H1 (cell line): Measurements from ENCODE around the gene CLDN16. TPM values are rescaled to one million over a fixed set of nuclear protein-coding genes. Genes with fewer than 3 reads are reported as not detected.

ENCODE experiments used
- CTCF ChIA-PET: fragments of 300-600 bp; sonication (Branson Sonifier 250); formaldehyde crosslinking; loops from one replicate; lab custom pipeline; 2021; ENCODE audit not compliant: partially characterized antibody; lab: Charles Lee
- POLR2A ChIA-PET: fragments of 300-600 bp; sonication (Branson Sonifier 250); formaldehyde crosslinking; loops from one replicate; lab custom pipeline; 2021; ENCODE audit warnings: inconsistent platforms; ENCODE audit not compliant: partially characterized antibody; lab: Charles Lee
- DNase-seq, 2 experiments: peaks; one replicate each; pipeline versions ENCODE4 v3.0.0 to v3.0.0-alpha.2; 2010 to 2022; ENCODE audit warnings: low spot score in 2 of 2, low read depth in 1 of 2, mixed read lengths in 1 of 2
- FAIRE-seq: peaks from 2 replicates; lab custom pipeline; 2011; peaks lifted over from hg19 to GRCh38; lab: Jason Lieb, UNC
- H2AFZ ChIP-seq: 2 replicates; pipeline ENCODE4 v1.8.1; 2012; ENCODE audit warnings: low read length, inconsistent platforms
- H2AK5ac ChIP-seq: 2 replicates; pipeline ENCODE4 v1.6.1; 2013; ENCODE audit warnings: low read depth, low read length
- H2BK120ac ChIP-seq: replicated peaks from 2 replicates; pipeline ENCODE3; 2013; ENCODE audit warnings: low read depth, low read length, inconsistent platforms
- H2BK12ac ChIP-seq: 2 replicates; pipeline ENCODE4 v1.6.1; 2013; ENCODE audit warnings: low read depth, low read length
- H2BK15ac ChIP-seq: 2 replicates; pipeline ENCODE4 v1.6.1; 2013; ENCODE audit warnings: low read length
- H2BK20ac ChIP-seq: 2 replicates; pipeline ENCODE4 v1.6.1; 2013; ENCODE audit warnings: low read length
- H2BK5ac ChIP-seq: 2 replicates; pipeline ENCODE4 v1.6.1; 2013; ENCODE audit warnings: low read depth, low read length
- H3K14ac ChIP-seq: 2 replicates; pipeline ENCODE4 v1.6.1; 2013; ENCODE audit warnings: inconsistent platforms; ENCODE audit not compliant: insufficient read length
- H3K18ac ChIP-seq: 2 replicates; pipeline ENCODE4 v1.6.1; 2013; ENCODE audit warnings: low read length; ENCODE audit errors: extremely low read depth
- H3K23ac ChIP-seq: 2 replicates; pipeline ENCODE4 v1.6.1; 2013; ENCODE audit warnings: inconsistent platforms; ENCODE audit not compliant: insufficient read length
- H3K23me2 ChIP-seq: 2 replicates; pipeline ENCODE4 v1.6.1; 2013; ENCODE audit warnings: low read depth, low read length
- H3K27ac ChIP-seq: 2 replicates; pipeline ENCODE4 v1.6.1; 2011; ENCODE audit warnings: low read depth, low read length, inconsistent platforms
- H3K27me3 ChIP-seq, 4 experiments: replicated peaks in 1 of 4; 1 replicate in 1 of 4; 2 replicates in 3 of 4; pipeline versions ENCODE4 v1.6.1 to v1.8.1; 2011 to 2013; ENCODE audit warnings: low read length in 3 of 4, mild to moderate bottlenecking in 3 of 4, inconsistent platforms in 2 of 4, mixed read lengths in 2 of 4, moderate library complexity in 1 of 4; ENCODE audit not compliant: control insufficient read depth in 3 of 4, insufficient read depth in 3 of 4; ENCODE audit errors: extremely low read depth in 1 of 4
- H3K36me3 ChIP-seq, 4 experiments: 2 replicates each; pipeline versions ENCODE4 v1.6.1 to v1.8.1; 2011 to 2013; ENCODE audit warnings: mild to moderate bottlenecking in 4 of 4, low read length in 3 of 4, moderate library complexity in 2 of 4, control low read depth in 1 of 4, inconsistent platforms in 1 of 4; ENCODE audit not compliant: insufficient read depth in 4 of 4, control insufficient read depth in 2 of 4
- H3K4ac ChIP-seq: replicated peaks from 2 replicates; pipeline ENCODE3; 2013; ENCODE audit warnings: low read length, low read depth, mixed read lengths, inconsistent platforms; ENCODE audit not compliant: insufficient read length
- H3K4me1 ChIP-seq, 4 experiments: replicated peaks in 1 of 4; 1 replicate in 1 of 4; 2 replicates in 3 of 4; pipeline versions ENCODE4 v1.6.1 to v1.8.1; 2011 to 2013; ENCODE audit warnings: low read length in 3 of 4, inconsistent platforms in 2 of 4, mixed read lengths in 1 of 4; ENCODE audit not compliant: insufficient read depth in 4 of 4, control insufficient read depth in 3 of 4
- H3K4me2 ChIP-seq, 2 experiments: 2 replicates each; pipeline versions ENCODE4 v1.6.1 to v1.8.1; 2011 to 2013; ENCODE audit warnings: low read depth in 2 of 2, low read length in 2 of 2, control low read depth in 1 of 2, inconsistent platforms in 1 of 2, mild to moderate bottlenecking in 1 of 2; ENCODE audit not compliant: insufficient read depth in 1 of 2
- H3K4me3 ChIP-seq, 4 experiments: fragments of 200-600, 300-600 bp in 1 of 4; sonication (generic), shearing (Covaris generic), sonication (Bioruptor Twin) in 1 of 4; 2 replicates each; pipeline versions ENCODE4 v1.5.1 to v1.8.1; 2011 to 2016; ENCODE audit warnings: low read length in 4 of 4, low read depth in 3 of 4, control low read depth in 2 of 4, inconsistent platforms in 2 of 4, mild to moderate bottlenecking in 2 of 4, mixed read lengths in 1 of 4, moderate library complexity in 1 of 4; ENCODE audit not compliant: insufficient read depth in 2 of 4; ENCODE audit errors: extremely low read depth in 1 of 4
- H3K56ac ChIP-seq: replicated peaks from 2 replicates; pipeline ENCODE3; 2013; ENCODE audit warnings: low read depth, mild to moderate bottlenecking, mixed read lengths, low read length, inconsistent platforms; ENCODE audit not compliant: insufficient read length
- H3K79me1 ChIP-seq: 2 replicates; pipeline ENCODE4 v1.6.1; 2013; ENCODE audit warnings: low read depth, low read length, control low read depth
- H3K79me2 ChIP-seq, 2 experiments: 2 replicates each; pipeline versions ENCODE4 v1.6.1 to v1.8.1; 2012 to 2013; ENCODE audit warnings: low read length in 2 of 2, mild to moderate bottlenecking in 2 of 2, inconsistent platforms in 1 of 2; ENCODE audit not compliant: insufficient read depth in 2 of 2, control insufficient read depth in 1 of 2
- H3K9ac ChIP-seq, 4 experiments: replicated peaks in 1 of 4; 1 replicate in 1 of 4; 2 replicates in 3 of 4; pipeline versions ENCODE4 v1.6.1 to v1.8.1; 2011 to 2013; ENCODE audit warnings: low read depth in 3 of 4, low read length in 3 of 4, control low read depth in 2 of 4, mild to moderate bottlenecking in 2 of 4, moderate library complexity in 2 of 4, inconsistent platforms in 1 of 4; ENCODE audit errors: extremely low read depth in 1 of 4
- H3K9me3 ChIP-seq, 2 experiments: 2 replicates each; pipeline versions ENCODE4 v1.6.1 to v1.8.1; 2012 to 2013; ENCODE audit warnings: mild to moderate bottlenecking in 2 of 2, moderate library complexity in 2 of 2, control low read depth in 1 of 2, inconsistent platforms in 1 of 2, low read depth in 1 of 2, low read length in 1 of 2, mixed read lengths in 1 of 2; ENCODE audit not compliant: insufficient read depth in 2 of 2
- H4K20me1 ChIP-seq, 2 experiments: replicated peaks in 1 of 2; 2 replicates each; pipeline versions ENCODE3 to v1.8.1; 2011 to 2013; ENCODE audit warnings: inconsistent platforms in 2 of 2, low read length in 2 of 2, mild to moderate bottlenecking in 1 of 2; ENCODE audit not compliant: insufficient read depth in 2 of 2, control insufficient read depth in 1 of 2
- H4K5ac ChIP-seq: 2 replicates; pipeline ENCODE4 v1.6.1; 2013; ENCODE audit warnings: low read length, low read depth, mixed read lengths, inconsistent platforms; ENCODE audit not compliant: insufficient read length
- H4K8ac ChIP-seq: 2 replicates; pipeline ENCODE4 v1.8.0; 2013; ENCODE audit warnings: mild to moderate bottlenecking, moderate library complexity, low read length, inconsistent platforms; ENCODE audit not compliant: insufficient read depth; ENCODE audit errors: extremely low read depth
- H4K91ac ChIP-seq: replicated peaks from 2 replicates; pipeline ENCODE3; 2013; ENCODE audit warnings: low read length, mixed read lengths, inconsistent platforms; ENCODE audit not compliant: insufficient read length
- ATF2 ChIP-seq: IDR thresholded peaks from 2 replicates; pipeline ENCODE4 v1.6.1; 2012; ENCODE audit warnings: low read length, inconsistent platforms
- CTBP2 ChIP-seq: IDR thresholded peaks from 2 replicates; pipeline ENCODE4 v1.7.0; 2011; ENCODE audit warnings: borderline replicate concordance, mild to moderate bottlenecking, moderate library complexity, mixed read lengths, low read length; ENCODE audit not compliant: insufficient read depth, insufficient read length
- EGR1 ChIP-seq: IDR thresholded peaks from 2 replicates; pipeline ENCODE4 v1.6.1; 2011; ENCODE audit warnings: low read depth, low read length, borderline replicate concordance
- EZH2 ChIP-seq: fragments of 200-600 bp; sonication (generic); IDR thresholded peaks from 2 replicates; pipeline ENCODE4 v1.7.1; 2012; ENCODE audit warnings: low read depth, mild to moderate bottlenecking, moderate library complexity, low read length, inconsistent platforms; ENCODE audit not compliant: severe bottlenecking
- GTF2F1 ChIP-seq: IDR thresholded peaks from 2 replicates; pipeline ENCODE4 v1.6.1; 2012; ENCODE audit warnings: low read depth, low read length, improper control_type of control experiment, borderline replicate concordance
- PHF8 ChIP-seq: fragments of 200-600 bp; sonication (generic); conservative IDR thresholded peaks from 2 replicates; pipeline ENCODE4 v1.7.1; 2012; ENCODE audit warnings: low read depth, mild to moderate bottlenecking, inconsistent platforms, low read length, moderate library complexity
- RBBP5 ChIP-seq: IDR thresholded peaks from 2 replicates; pipeline ENCODE4 v1.7.1; 2012; ENCODE audit warnings: low read depth, mild to moderate bottlenecking, inconsistent platforms, low read length, moderate library complexity, borderline replicate concordance
- SIN3A ChIP-seq, 2 experiments: IDR thresholded peaks in 1 of 2; conservative IDR thresholded peaks in 1 of 2; 2 replicates each; pipeline ENCODE4 v1.6.1; 2011 to 2012; ENCODE audit warnings: low read length in 2 of 2, improper control_type of control experiment in 1 of 2, low read depth in 1 of 2, mild to moderate bottlenecking in 1 of 2
- SIRT6 ChIP-seq: IDR thresholded peaks from one replicate; pipeline ENCODE4 v1.7.1; 2012; ENCODE audit warnings: low read length, inconsistent platforms
- SUZ12 ChIP-seq: fragments of 200-600 bp; sonication (generic); IDR thresholded peaks from 2 replicates; pipeline ENCODE4 v1.6.1; 2012; ENCODE audit warnings: mild to moderate bottlenecking, inconsistent platforms, low read length, moderate library complexity, mixed read lengths
- TAF7 ChIP-seq: optimal IDR thresholded peaks from 2 replicates; pipeline ENCODE3; 2011; ENCODE audit warnings: low read depth, mild to moderate bottlenecking, inconsistent platforms, low read length, moderate library complexity, borderline replicate concordance
- TBP ChIP-seq: IDR thresholded peaks from 2 replicates; pipeline ENCODE4 v1.6.1; 2011; ENCODE audit warnings: low read depth, low read length, improper control_type of control experiment
- WGBS, 2 experiments: shearing (Covaris generic) in 1 of 2; methylation state at CpG; one replicate each; pipeline versions ENCODE4 v1.1.6 to v1.1.7; 2013 to 2015; ENCODE audit warnings: low lambda C conversion rate in 2 of 2, mixed read lengths in 2 of 2, inconsistent platforms in 1 of 2, low coverage in 1 of 2, missing lambda C conversion rate in 1 of 2; ENCODE audit not compliant: insufficient replicate concordance in 2 of 2, insufficient coverage in 1 of 2, insufficient read length in 1 of 2; ENCODE audit errors: extremely low coverage in 1 of 2, missing lambda C conversion rate in 1 of 2; 5-methylcytosine and 5-hydroxymethylcytosine counted together
- polyA plus RNA-seq, 7 experiments: library from polyadenylated mRNA; depleted of rRNA in 3 of 7; stranded (reverse) in 5 of 7; unstranded in 2 of 7; fragments of >200 nt in 5 of 7; fragments of 200-250 nt in 2 of 7; gene quantifications; 1 replicate in 5 of 7; 2 replicates in 1 of 7; 4 replicates in 1 of 7; pipeline versions ENCODE4 v1.2.1 to v1.2.3, GENCODE V29; 2011 to 2013; ENCODE audit warnings: missing spikeins in 2 of 7, mixed read lengths in 2 of 7
- total RNA-seq: library from RNA; stranded (reverse); fragmentation: NEBNext Ultra II Directional; extraction: Animal tissue kit (Norgen Biotek cat#: 25700); gene quantifications from 2 replicates; pipeline ENCODE4 v1.2.1, GENCODE V29; 2021

Gene CLDN16
- total and polyA plus RNA-seq, 2 of the 8 experiments (the other 6 are each of a cell fraction or from before 2014, with no cell fraction given): not detected

GRCh38 chr3:190425833-190426232 is 37.9 kb downstream of the CLDN16 start:
- no peak overlapping the region for H4K91ac ChIP-seq
- H3K27me3 ChIP-seq: no peaks in the 10 kb centered on the region
- no peaks in the 10 kb centered on the region for H3K79me2 ChIP-seq
- no peaks in the 10 kb centered on the region for H3K4me1 ChIP-seq
- no peak overlapping the region for H3K4me2 ChIP-seq
- no peak overlapping the region for H3K4me3 ChIP-seq
- no peak for DNase-seq
- no peak overlapping the region for H3K27ac ChIP-seq
- H3K23ac ChIP-seq: no peak overlapping the region
- H2BK15ac ChIP-seq: no peak overlapping the region
- no peak overlapping the region for H3K18ac ChIP-seq
- no peak overlapping the region for H3K4ac ChIP-seq
- H3K14ac ChIP-seq: no peak overlapping the region
- no peak overlapping the region for H4K8ac ChIP-seq
- H2BK120ac ChIP-seq: no peak overlapping the region
- H4K5ac ChIP-seq: no peak overlapping the region
- H2BK20ac ChIP-seq: no peak overlapping the region
- POLR2A ChIA-PET: no interaction called here
- H3K36me3 ChIP-seq: no peaks in the 10 kb centered on the region
- H3K9ac ChIP-seq: no peak overlapping the region
- H3K9me3 ChIP-seq: no peaks in the 10 kb centered on the region
- no peaks in the 10 kb centered on the region for H3K79me1 ChIP-seq
- FAIRE-seq: no peak
- no peak overlapping the region for H2AK5ac ChIP-seq
- no peaks in the 10 kb centered on the region for H4K20me1 ChIP-seq
- H2AFZ ChIP-seq: no peak overlapping the region
- WGBS, 2 experiments: 91% methylated on average over 1 of the region's 1 CpG; no CpG with 5 or more reads in 1 of the 2 experiments
- H2BK12ac ChIP-seq: no peak overlapping the region
- H2BK5ac ChIP-seq: no peak overlapping the region
- CTCF ChIA-PET: interaction anchor here (0.5 to 4.3 kb wide), 14 partner anchors 9 to 465 kb away, joined by 3 to 22 read pairs (median 4); no protein-coding TSS in a partner anchor
- no peak overlapping the region for H3K56ac ChIP-seq
- H3K23me2 ChIP-seq: no peaks in the 10 kb centered on the region
- TF ChIP-seq SIRT6 (no peak), TBP (no peak), CTBP2 (no peak), RBBP5 (no peak), EGR1 (no peak), ATF2 (no peak), TAF7 (no peak), PHF8 (no peak), SIN3A (conservative IDR thresholded peaks at IDR 0.05 in 1 of 2, IDR thresholded peaks at IDR 0.05 in 1 of 2; ENCODE audit: low read depth in 1 of 2, low read length in 2 of 2) (no peak), EZH2 (no peak), SUZ12 (no peak), GTF2F1 (no peak)
